GM19023 (cell line): ENCODE data around the gene LYST.
"Not testable (repeated sequence)": the region's sequence is repeated elsewhere in the genome, so short reads cannot be mapped to it uniquely, and the experiment has no call there.

Source experiments
- ATAC-seq: cut with Tn5 transposase; IDR thresholded peaks from one replicate; pipeline ENCODE4 v1.9.1; 2021; ENCODE audit warnings: mild to moderate bottlenecking, moderate library complexity; ENCODE audit not compliant: unreplicated experiment

LYST gene

GRCh38 chr1:235823684-235824083 is 43.0 kb downstream of the LYST start:
- no peak for ATAC-seq

GRCh38 chr1:235822685-235823084 is 44.0 kb downstream of the LYST start:
- no peak for ATAC-seq

- no peak for ATAC-seq
These were observed 45.2 kb downstream of the LYST start for GRCh38 chr1:235821361-235821981.

GRCh38 chr1:235820061-235820460 is 46.6 kb downstream of the LYST start:
- ATAC-seq, result no peak

DNA sequence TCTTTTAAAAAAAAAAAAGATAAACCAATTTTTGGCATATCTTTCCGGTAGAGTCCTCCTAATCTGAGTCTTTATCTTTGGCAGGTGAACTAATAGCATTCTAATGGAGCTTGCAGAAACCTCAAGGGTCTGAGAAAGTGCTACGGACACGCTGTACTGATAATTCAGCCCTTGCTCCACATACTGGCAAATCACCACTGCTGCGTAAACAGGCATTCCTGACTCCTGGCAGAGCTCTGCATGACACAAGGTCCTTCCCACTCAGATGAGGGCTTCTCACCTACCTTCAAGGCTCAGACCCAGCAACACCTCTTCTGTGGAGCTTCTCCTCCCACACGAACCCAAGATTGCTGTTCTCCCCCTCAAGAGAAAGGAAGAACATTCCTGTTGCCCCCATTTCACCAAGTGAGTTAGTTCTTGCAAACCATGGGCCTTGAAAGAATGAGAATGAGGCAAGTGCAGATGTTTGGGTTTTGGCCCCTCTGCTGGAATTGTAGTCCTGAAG is 48.0 kb downstream of the LYST start:
- no peak for ATAC-seq

GRCh38 chr1:235817101-235817728 is 49.5 kb downstream of the LYST start:
- ATAC-seq, result no peak

DNA sequence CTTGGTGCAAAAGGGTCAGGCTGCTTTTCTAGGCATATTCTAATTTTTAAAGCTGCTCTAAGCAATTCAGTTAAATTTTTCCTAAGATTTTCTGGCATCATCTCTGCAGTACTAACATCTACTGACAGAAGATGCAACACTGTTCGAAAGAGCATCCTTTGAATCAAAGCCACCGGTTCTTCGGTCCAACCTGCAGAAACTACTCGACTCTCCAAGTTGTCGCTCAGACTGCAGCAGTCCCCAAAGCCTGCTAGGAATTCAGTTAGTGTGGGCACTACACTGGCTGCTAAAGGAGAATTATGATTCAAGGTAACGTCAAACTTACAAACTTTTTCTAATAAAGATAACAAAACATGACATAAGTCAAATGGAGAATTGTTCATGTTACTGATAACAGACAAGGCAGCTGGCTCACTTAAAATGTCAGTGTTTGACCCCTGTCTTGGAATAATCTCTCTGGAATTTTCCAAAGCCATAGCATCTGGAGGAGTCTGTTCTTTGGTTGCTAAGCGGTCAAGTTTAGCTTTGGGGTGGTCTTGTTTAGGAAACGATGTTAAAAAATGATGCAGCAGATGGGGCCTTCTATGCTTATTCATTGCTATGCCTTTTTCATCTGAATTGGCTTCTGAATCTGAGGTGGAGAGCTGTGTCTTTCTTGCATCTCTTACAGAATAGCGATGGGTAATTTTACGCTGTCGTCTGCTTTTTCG is 56.9 kb downstream of the LYST start:
- no peak for ATAC-seq

- ATAC-seq, result no peak
These were observed 58.5 kb downstream of the LYST start for GRCh38 chr1:235808223-235808622.

- no peak for ATAC-seq
These were observed 60.6 kb downstream of the LYST start for GRCh38 chr1:235806123-235806522.

- no peak for ATAC-seq
These were observed 63.9 kb downstream of the LYST start for GRCh38 chr1:235802573-235803346.

DNA sequence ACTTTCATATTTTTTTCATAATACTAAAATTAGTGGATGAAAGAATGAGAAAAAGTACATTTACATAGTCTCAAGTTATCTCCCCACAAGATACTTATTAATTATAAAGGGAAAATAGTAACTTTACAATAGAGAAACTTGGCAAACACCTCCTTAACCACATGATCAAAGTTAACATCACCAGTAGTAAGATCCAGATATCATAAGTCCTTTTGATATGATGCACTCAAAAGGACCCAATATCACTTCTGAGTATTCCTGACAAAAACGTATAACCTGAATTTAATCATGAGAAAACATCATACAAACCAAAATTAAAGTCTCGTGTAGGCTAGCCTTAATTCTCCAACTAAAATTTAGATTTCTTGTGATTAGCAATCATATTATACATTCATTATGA is 67.4 kb downstream of the LYST start:
- ATAC-seq, result no peak

- ATAC-seq, result no peak
These were observed 75.1 kb downstream of the LYST start for GRCh38 chr1:235791532-235792060.

DNA sequence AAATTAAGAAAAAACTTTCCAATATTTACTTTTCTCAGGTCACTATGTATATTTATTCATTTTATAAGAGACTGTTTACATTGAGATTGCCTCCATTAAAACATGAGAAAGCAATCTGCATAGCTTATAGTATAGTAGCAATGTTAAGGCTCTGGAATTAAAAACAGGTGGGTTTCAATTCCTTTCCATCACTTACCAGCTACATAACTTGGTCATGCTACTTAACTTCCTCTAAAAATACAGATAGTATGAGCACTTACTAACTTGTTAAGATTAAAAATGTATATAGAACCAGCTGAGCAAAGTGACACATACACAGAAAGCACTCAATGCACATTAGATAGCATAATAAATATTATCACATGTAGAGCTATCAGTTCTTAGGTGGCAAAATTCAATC is 76.6 kb downstream of the LYST start:
- no peak for ATAC-seq

GRCh38 chr1:235786227-235786898 is 80.3 kb downstream of the LYST start:
- ATAC-seq, result not testable (repeated sequence)

GRCh38 chr1:235784950-235785349 is 81.8 kb downstream of the LYST start:
- no peak for ATAC-seq

GRCh38 chr1:235783148-235783776 is 83.4 kb downstream of the LYST start:
- no peak for ATAC-seq

GRCh38 chr1:235782601-235783000 is 84.1 kb downstream of the LYST start:
- ATAC-seq, result no peak

DNA sequence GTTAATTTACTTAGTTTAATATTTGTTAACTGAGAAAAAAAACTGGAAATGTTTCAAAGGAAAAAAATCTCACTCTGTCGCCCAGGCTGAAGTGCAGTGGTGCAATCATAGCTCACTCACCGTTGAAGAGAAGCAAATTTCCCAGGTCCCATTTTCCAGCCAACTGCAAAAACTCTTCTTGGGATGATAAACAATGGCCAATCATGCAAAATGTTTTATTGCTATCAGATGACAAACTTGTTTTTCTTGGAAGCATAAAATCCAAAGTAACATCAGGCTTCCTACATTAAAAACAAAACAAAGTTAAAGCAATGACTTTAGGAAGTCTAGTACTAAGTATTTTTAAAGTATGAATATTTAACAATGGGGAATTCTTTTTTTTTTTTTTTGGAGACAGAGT is 84.9 kb downstream of the LYST start:
- ATAC-seq, result no peak

DNA sequence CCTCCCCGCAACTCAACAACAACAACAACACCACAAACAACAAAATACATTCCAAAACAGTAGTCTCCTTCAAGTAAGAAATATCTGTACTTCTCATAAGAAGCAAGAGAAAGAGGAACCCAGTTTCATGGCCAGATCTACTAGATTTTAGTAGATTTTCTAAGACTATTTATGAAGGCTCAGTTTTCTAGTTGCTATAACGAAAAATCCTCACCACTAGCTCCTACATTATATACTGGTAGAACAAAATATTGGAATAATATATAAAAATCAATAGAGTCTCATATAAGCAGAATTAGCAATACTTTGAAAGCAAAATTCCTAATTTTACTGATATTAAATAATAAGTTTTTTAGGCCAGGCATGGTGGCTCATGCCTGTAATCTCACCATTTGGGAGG is 86.9 kb downstream of the LYST start:
- no peak for ATAC-seq

- ATAC-seq, result no peak
These were observed 90.3 kb downstream of the LYST start for GRCh38 chr1:235776396-235776795.
